HL-60 (cell line): Measurements from ENCODE around the gene SLC11A2.
A peak's percentile ranks its signal among the peaks of the same experiment; 100 is the strongest.

ENCODE experiments used
- DNase-seq, 2 experiments: peaks; one replicate each; pipeline ENCODE4 v3.0.0-alpha.2; 2010 to 2020; ENCODE audit warnings: low read depth in 1 of 2, low spot score in 1 of 2
- H3K27ac ChIP-seq: fragments of 250-450 bp; sonication (Bioruptor Pico); replicated peaks from 2 replicates; pipeline ENCODE4 v1.5.1; 2020; ENCODE audit warnings: mild to moderate bottlenecking, moderate library complexity
- H3K27me3 ChIP-seq: fragments of 250-450 bp; sonication (Bioruptor Pico); 2 replicates; pipeline ENCODE4 v1.5.1; 2021; ENCODE audit warnings: mild to moderate bottlenecking, moderate library complexity; ENCODE audit not compliant: insufficient read depth, poor library complexity, severe bottlenecking
- H3K4me3 ChIP-seq: replicated peaks from 2 replicates; pipeline ENCODE4 v1.5.1; 2011; ENCODE audit warnings: mild to moderate bottlenecking, control low read depth, low read length; ENCODE audit not compliant: insufficient read depth
- CTCF ChIP-seq: IDR thresholded peaks from one replicate; pipeline ENCODE4 v1.5.1; 2011; ENCODE audit warnings: low read length, control low read depth, inconsistent platforms; ENCODE audit not compliant: insufficient read depth
- GABPA ChIP-seq: IDR thresholded peaks from 2 replicates; pipeline ENCODE4 v1.6.1; 2012; ENCODE audit warnings: low read depth
- POLR2AphosphoS5 ChIP-seq: IDR thresholded peaks from 2 replicates; pipeline ENCODE4 v1.6.1; 2012; ENCODE audit warnings: low read depth
- REST ChIP-seq: IDR thresholded peaks from 2 replicates; pipeline ENCODE4 v1.6.1; 2012; ENCODE audit warnings: low read depth; ENCODE audit not compliant: insufficient replicate concordance
- SPI1 ChIP-seq: IDR thresholded peaks from 2 replicates; pipeline ENCODE4 v1.6.1; 2012; ENCODE audit warnings: low read depth, mild to moderate bottlenecking, borderline replicate concordance

SLC11A2 gene

GRCh38 chr12:51028126-51028812 is 2.1 kb upstream of the SLC11A2 start:
- no peaks in the 10 kb centered on the region for H3K27me3 ChIP-seq
- no peak overlapping the region for H3K27ac ChIP-seq
- TF ChIP-seq SPI1 = no peak
- no peak for TF ChIP-seq POLR2AphosphoS5
- TF ChIP-seq GABPA = no peak
- peak; percentile 33 for TF ChIP-seq CTCF
- no peak for TF ChIP-seq REST
- no peak overlapping the region for H3K4me3 ChIP-seq
- DNase-seq = peak; percentile 73 to 88

GRCh38 chr12:51027342-51027835 is 1.2 kb upstream of the SLC11A2 start:
- TF ChIP-seq SPI1 (no peak), POLR2AphosphoS5 (no peak), CTCF (no peak), REST (no peak), GABPA (no peak)
- DNase-seq = no peak
- Histone ChIP-seq H3K27me3 (no peaks in the 10 kb centered on the region), H3K27ac (no peak overlapping the region), H3K4me3 (no peak overlapping the region)

GRCh38 chr12:51025338-51025835 is 797 bp downstream of the SLC11A2 start:
- Histone ChIP-seq H3K27ac (peak overlapping the region; percentile 77), H3K4me3 (peak overlapping the region; percentile 98), H3K27me3 (no peaks in the 10 kb centered on the region)
- TF ChIP-seq CTCF (no peak), REST (no peak), POLR2AphosphoS5 (no peak), SPI1 (no peak), GABPA (no peak)
- peak in 1 of 2 experiments; percentile 16 for DNase-seq
